Fibroblast of skin of left biceps (primary cell): ENCODE measurements around the gene GDPD3.

Source experiments
- DNase-seq, 2 experiments: peaks; one replicate each; pipeline ENCODE4 v3.0.0-alpha.2; 2013; ENCODE audit warnings: low read depth in 2 of 2

Gene GDPD3

GRCh38 chr16:30095166-30096078 is 17.9 kb downstream of the GDPD3 start:
- DNase-seq, result no peak

DNA sequence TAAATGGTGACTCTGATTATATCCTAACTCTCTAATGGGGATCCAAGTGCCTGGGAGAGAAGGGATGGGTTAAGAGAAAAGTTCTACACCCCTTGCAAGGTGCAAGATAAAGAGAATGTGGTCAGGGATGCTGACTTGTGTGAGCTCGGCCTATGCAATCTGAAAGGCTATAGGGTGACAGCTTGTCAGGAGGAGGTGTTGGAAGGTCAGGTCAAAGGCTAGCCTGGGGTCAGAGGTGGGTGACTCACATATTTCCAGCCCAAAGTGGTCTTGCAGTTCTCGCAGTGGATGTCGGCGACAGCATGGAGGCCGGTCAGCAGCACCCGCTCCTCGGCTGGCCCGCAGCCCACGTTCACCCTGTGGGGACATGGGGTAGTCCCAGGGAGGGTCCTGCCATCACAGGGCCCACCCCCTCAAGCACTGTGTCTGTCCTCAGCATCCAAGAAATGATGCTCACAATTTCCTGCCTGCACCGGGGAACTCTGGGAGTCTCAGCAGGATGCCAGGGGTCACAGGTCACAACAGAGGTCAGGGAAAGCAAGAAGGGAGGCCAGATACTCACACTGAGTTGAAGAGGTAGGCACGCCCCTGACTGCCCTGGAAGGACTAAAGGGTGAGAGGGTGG is 18.7 kb downstream of the GDPD3 start:
- DNase-seq, result no peak

GRCh38 chr16:30092373-30093010 is 20.8 kb downstream of the GDPD3 start:
- DNase-seq, result no peak

- DNase-seq, result peak; percentile 59 to 69
Observed at GRCh38 chr16:30091474-30092372, 21.6 kb downstream of the GDPD3 start, which contains the start of gene TBX6. Gene TBX6 (minus strand): TSS chr16:30091924. CDS start chr16:30091193, 731 bp downstream.

DNA sequence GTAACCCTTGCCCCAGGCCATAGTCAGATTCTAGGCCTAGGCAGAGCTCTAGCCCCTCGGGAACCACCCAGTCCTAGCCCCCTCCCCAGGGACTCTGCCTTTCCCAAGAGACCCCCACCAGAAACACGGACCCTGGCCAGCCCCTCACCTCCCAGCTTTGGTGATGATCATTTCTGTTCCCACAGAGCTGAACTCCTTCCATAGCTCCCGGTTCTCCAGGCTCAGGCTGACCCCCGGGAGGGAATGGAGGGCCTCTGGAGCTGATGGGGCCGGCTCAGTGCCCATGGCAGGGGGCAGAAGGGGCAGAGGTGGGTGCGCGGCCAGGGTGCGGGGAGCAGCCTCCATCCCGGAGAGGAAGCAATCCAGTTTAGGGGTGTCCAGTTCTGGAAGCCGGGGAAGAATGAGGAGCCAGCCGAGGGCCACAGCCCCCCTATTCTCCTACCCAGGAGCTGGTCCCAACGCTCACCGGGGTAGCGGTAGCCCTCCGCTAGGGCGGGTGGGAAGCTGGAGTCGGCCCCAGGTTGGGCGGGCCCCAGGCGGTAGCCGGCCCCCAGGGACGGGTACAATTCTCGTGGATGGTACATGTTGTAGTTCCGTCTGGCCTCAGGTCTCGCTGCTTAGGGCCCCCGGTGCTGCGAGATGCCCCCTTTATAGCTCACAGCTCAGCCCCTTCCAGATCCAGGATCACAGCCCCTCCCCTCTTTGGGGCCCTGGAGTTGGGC is 22.6 kb downstream of the GDPD3 start:
- no peak for DNase-seq

DNA sequence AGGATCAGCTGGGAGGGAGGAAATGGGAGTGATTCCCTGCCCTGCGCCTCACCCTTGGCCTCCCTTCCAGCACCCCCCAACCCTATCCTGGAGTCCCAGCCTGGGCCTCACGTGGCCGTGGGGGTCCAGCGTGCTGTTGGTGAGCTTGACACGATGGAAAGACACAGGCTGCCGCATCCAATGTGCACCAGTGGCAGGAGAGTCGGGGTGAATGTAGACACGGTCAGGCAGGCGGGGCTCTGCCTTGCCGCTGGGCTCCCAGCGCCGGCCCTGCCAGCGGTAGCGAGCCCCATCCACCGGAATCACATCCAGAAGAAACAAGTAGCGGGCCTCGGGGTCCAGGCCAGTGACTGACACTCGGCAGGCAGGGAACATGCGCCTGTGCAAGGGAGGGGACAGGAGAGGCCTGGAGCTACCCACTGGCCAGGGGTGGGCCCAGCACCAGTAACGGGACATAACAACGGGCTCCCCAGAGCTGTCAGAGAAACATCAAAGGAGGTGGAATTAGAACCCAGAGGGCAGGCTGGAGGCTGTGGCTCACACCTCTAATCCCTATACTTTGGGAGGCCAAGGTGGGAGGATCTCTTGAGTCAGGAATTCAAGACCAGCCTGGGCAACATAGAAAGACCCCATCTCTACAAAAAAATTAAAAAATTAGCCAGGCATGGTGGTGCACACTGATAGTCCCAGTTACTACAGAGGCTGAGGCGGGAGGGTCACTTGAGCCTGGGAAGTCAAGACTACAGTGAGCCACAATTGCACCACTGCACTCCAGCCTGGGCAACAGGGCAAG is 24.3 kb downstream of the GDPD3 start:
- no peak for DNase-seq

- no peak for DNase-seq
Observed at GRCh38 chr16:30088237-30088831, 25.0 kb downstream of the GDPD3 start.

DNA sequence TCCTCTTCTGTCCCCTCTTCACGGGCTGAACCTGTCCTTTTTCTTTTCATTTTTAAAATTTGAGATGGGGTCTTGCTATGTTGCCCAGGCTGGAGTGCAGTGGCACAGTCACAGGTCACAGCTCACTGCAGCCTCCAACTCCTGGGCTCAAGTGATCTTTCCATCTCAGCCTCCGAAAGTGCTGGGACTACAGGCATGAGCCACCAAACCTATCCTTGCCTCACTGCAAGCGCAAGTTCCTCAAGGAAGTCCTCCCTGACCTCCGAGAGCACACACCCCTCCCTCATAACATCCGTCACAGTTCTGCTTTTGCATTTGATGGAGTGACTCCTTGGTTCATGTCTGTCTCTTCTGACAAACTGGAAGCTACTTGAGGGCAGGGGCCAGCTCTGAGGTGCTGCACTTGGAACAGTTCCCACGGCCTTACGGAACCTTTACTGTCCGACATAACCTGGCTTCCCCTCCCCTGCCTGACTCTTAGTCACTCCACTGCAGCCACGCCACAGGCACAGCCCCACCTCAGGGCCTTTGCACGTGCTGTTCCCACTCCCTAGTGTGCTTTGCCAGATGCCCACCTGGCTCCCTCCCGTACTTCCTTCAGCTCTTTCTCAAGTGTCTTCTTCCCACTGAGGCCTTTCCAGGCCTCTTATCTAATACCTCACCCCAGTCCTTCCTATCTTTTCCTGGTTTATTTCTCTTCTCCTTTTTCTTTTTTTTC is 26.0 kb downstream of the GDPD3 start:
- no peak for DNase-seq

DNA sequence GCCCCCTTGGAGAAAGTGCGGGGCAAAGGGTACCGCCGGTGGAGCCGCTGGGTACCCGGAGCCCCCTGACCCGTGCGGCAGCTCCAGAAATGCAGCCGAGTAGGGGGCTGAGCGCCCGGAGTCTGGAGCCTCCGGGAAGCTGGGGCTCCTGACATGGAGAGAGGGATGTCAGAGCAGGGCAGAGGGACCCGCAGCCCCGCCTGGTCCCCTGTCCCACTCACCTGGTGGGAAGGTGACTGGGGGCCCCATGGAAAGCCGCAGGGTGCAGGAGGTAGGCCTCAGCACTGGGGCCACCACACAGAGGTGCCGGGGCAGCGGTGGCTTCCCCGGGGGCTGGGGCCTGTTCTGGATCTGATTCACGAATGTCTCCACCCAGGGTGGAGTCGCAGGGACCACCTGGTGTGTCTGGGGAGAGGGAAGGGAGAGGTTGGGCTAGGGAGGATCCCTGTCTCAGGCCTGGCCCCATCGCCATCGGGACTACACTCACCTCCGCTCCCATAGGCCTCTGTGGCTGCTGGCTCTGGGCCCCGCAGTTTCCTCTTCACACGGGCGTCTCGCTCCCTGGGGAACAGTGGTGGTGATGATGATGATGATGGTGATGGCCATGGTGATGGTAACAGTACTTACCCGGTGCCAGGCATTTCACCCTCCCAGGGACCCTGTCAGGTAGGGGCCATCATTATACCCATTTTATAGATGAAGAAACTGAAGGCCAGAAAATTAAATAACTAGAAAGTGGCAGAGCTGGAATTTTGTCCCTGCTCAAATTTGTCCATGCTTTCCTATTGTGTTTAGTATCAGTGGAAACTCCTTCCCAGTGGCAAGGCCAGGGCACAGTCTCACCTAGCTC is 26.8 kb downstream of the GDPD3 start:
- no peak for DNase-seq

DNA sequence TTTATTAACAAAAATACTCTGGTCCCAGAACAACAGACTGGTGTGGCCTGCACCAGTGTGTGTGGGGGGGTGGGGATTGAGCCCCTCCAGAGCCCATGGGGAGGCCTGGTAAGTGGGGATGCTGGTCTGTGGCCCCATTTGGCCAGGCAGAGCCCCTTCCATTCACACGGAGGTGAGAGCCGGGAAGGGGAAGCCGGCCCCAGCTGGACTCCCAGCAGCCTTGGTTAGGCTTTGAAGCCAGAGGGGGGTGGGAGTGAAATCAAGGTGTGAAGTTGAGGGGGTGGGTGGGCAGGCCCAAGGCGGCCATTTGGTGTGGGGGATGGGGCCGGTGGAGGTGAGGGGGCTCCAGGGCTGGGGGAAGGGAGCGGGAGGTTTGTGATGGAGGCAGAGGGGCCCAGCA is 27.5 kb downstream of the GDPD3 start:
- DNase-seq, result no peak

GRCh38 chr16:30085247-30085646 is 28.1 kb downstream of the GDPD3 start:
- no peak for DNase-seq

DNA sequence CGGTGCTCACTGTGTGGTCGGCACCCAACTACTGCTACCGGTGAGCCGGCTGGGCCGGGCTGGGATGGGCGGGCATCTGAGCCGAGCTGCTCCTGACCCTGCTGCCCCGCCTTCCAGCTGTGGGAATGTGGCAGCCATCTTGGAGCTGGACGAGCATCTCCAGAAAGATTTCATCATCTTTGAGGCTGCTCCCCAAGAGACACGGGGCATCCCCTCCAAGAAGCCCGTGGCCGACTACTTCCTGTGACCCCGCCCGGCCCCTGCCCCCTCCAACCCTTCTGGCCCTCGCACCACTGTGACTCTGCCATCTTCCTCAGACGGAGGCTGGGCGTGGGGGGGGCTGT is 28.5 kb downstream of the GDPD3 start:
- DNase-seq, result no peak

DNA sequence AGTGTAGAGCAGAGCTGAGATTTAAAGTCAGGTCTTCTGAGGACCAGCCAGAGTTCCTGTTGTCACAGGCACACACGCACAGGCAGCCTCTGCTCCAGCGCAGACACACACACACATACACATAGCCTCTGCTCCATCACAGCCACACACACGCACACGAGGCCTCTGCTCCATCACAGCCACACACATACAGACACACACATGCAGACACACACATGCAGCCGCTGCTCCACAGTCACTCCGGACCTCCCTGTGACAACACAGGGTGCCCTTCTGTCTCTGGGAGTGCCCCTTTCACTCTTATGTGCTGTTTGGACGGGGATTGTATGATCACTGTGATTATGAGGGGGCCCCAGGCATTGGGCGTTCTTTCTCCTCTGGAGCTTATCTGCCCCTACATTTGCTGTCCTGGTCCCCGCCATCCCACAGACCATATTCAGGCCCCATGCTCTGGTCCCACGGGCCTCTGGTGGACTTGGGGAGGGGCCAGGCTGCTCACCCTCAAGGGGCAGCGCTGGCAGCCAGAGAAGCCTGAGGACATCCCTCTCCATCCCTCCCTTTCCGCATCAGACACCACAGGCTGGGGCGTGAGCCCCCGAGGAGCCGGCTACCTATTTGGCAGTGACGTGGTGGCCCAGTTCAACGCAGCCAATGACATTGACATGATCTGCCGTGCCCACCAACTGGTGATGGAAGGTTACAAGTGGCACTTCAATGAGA is 29.1 kb downstream of the GDPD3 start:
- DNase-seq, result no peak

DNA sequence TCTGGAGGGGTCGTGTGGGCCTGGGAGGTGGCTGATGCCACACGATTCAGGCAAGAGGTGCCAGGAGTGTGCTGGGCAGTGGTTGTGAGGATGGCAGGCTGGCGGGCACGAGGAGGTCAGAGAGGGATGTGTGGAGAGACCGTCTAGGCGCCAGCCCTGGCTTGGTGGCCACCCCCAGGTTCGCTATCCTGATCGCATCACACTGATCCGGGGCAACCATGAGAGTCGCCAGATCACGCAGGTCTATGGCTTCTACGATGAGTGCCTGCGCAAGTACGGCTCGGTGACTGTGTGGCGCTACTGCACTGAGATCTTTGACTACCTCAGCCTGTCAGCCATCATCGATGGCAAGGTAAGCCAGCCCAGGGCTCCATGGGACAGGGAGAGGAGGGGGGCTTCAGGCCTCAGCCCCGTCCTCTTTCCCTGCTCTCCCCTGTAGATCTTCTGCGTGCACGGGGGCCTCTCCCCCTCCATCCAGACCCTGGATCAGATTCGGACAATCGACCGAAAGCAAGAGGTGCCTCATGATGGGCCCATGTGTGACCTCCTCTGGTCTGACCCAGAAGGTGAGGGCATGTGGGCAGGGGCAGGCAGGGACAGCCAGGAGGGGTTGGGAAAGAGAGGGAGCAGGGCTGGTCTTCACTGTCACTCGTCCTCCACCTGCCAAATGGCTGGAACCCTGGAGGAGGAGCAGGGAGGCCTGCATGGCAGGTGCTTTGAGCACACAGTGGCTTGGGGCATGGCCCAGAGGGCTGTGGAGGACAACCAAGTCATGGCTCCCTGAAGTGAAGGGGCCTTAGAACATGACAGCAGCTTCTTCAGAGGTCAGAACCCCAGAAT is 29.9 kb downstream of the GDPD3 start:
- DNase-seq, result no peak

DNA sequence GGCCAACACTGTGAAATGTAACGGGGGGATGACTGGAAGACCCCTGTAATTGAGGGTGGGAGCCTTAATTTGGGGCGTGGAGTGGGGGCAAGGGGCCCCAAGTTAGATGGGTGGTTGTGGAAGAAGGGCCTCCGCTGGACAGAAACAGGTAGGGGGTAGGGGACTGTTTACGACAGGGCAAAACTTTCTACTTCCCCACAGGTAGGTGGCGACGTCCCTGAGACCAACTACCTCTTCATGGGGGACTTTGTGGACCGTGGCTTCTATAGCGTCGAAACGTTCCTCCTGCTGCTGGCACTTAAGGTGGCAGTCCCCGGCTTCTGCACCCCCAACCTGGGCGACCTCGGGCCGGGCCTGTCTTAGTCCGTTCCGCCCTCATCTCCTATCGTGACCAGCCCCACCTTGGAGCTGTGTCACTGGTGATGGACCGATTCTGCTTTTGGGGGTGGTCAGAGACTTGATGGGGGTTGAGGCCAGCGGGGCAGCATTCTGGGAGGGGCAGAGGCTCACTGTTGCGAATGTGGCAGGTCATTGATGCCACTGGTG is 30.7 kb downstream of the GDPD3 start:
- no peak for DNase-seq

DNA sequence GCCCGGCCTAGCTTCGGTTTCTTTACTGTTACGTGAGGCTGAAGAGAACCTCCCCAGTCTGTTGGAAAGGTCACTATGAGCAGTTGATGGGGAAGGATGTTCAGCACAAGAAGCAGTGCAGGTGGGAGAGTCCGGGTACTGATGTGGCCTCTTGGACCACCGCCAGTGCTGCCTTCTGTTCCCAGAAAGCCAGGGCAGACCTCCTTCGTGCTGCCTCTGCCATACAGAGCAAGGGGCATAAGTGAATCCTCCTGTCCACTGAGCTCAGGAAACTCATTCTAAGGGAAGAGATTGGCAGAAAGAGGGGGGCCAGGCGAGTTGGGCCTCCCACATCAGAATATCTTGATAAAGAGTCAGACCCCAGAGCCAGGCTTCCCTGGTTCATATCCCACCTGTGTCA is 33.9 kb downstream of the GDPD3 start:
- DNase-seq, result no peak
